Uterus (tissue), 4 donors: ENCODE measurements around the gene RBMS1. TPM values are rescaled to one million over a fixed set of nuclear protein-coding genes. Genes with fewer than 3 reads are reported as not detected.

ENCODE experiments used
- DNase-seq, 2 donors: peaks; one replicate each; pipeline ENCODE4 v3.0.0-alpha.2; 2019 to 2020
- H3K27ac ChIP-seq, 2 donors: fragments of 200-600 bp; sonication (generic); 1 replicate in 1 of 2; 2 replicates in 1 of 2; pipeline ENCODE4 v1.5.1; 2016 to 2018
- H3K27me3 ChIP-seq, 2 donors: fragments of 200-600 bp; sonication (generic); one replicate each; pipeline ENCODE4 v1.5.1; 2018 to 2019; ENCODE audit warnings: control low read depth in 1 of 2
- H3K36me3 ChIP-seq, 2 donors: fragments of 200-600 bp; sonication (generic); one replicate each; pipeline ENCODE4 v1.5.1; 2019; ENCODE audit warnings: control low read depth in 1 of 2
- H3K4me1 ChIP-seq, 2 donors: fragments of 200-600 bp; sonication (generic); one replicate each; pipeline ENCODE4 v1.5.1; 2018 to 2019; ENCODE audit warnings: control low read depth in 1 of 2
- H3K4me3 ChIP-seq, 2 donors: fragments of 200-600 bp; sonication (generic); 1 replicate in 1 of 2; 2 replicates in 1 of 2; pipeline ENCODE4 v1.5.1; 2018 to 2019; ENCODE audit warnings: mild to moderate bottlenecking in 1 of 2
- H3K9me3 ChIP-seq, 2 donors: fragments of 200-600 bp; sonication (generic); one replicate each; pipeline ENCODE4 v1.5.1; 2019; ENCODE audit warnings: control low read depth in 1 of 2
- POLR2A ChIP-seq, 2 donors: fragments of 450-650 bp; IDR thresholded peaks; one replicate each; pipeline ENCODE4 v1.6.1; 2016; ENCODE audit warnings: antibody characterized with exemption in 2 of 2, mild to moderate bottlenecking in 1 of 2, moderate library complexity in 1 of 2
- intact Hi-C: fragments of 100-400 bp; cut with DNase I; formaldehyde crosslinking; loops from one replicate; pipeline ENCODE4 v1.15.1; 2023; ENCODE audit warnings: low total_unique reads
- total RNA-seq, 4 donors: library from RNA; depleted of rRNA in 3 of 4; stranded (reverse); fragments of >200 nt in 3 of 4; gene quantifications; one replicate each; pipeline versions ENCODE4 v1.1.0 to v1.2.4, GENCODE V29; 2014 to 2023
- TF ChIP-seq, protein P1 (sequence below), 4 experiments: fragments of 200-600 bp in 2 of 4; fragments of 450-650 bp in 2 of 4; sonication (generic) in 2 of 4; IDR thresholded peaks; one replicate each; pipeline ENCODE4 v1.5.1; 2016 to 2019; ENCODE audit warnings: antibody characterized with exemption in 4 of 4, mild to moderate bottlenecking in 2 of 4, moderate library complexity in 1 of 4
- donor health status: DM: yes; HTN: yes; CAD: no.

RBMS1 gene
- total RNA-seq, 4 donors from 2014 or later = 30.5 to 149 (median 88.9) TPM

DNA sequence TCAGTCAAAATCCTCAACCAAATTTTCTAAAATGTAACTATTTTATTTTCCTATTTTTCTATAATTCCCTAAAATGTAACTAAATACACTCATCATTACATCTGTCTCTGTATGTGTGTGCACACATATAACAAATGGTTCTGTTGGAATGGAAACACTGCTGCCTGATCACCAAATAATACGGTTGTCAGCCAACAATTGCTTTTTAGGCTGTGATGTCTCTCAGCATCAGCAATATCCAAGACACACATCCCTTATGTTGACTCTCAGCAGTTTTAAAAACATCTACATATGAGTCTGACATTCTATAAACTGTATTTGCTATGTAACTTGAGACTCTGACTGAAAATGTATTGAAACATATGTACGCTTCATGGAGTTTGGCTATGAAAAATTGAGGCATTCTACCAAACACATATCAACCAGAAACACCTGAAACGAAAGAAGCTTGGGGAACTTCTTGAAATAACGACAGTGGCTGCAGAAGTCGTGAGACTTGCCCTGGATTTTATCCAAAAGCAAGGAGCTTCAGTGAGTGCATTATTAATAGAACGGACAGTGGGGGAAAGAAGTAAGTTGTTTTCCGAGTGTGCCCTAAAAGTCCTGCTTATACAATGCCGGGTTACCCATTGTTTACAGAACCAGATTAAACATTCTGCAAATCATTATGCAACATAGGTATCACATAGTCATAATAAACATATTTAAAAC is 183.3 kb downstream of the RBMS1 start:
- intact Hi-C loops = no loop called here
- Histone ChIP-seq H3K4me1 (no peaks in the 10 kb centered on the region), H3K27ac (peak overlapping the region in 1 of 2 donors; percentile 23), H3K9me3 (no peaks in the 10 kb centered on the region), H3K36me3 (no peaks in the 10 kb centered on the region), H3K4me3 (no peak overlapping the region), H3K27me3 (no peaks in the 10 kb centered on the region)
- no peak for DNase-seq
- TF ChIP-seq, protein P1, sequence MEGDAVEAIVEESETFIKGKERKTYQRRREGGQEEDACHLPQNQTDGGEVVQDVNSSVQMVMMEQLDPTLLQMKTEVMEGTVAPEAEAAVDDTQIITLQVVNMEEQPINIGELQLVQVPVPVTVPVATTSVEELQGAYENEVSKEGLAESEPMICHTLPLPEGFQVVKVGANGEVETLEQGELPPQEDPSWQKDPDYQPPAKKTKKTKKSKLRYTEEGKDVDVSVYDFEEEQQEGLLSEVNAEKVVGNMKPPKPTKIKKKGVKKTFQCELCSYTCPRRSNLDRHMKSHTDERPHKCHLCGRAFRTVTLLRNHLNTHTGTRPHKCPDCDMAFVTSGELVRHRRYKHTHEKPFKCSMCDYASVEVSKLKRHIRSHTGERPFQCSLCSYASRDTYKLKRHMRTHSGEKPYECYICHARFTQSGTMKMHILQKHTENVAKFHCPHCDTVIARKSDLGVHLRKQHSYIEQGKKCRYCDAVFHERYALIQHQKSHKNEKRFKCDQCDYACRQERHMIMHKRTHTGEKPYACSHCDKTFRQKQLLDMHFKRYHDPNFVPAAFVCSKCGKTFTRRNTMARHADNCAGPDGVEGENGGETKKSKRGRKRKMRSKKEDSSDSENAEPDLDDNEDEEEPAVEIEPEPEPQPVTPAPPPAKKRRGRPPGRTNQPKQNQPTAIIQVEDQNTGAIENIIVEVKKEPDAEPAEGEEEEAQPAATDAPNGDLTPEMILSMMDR (IDR thresholded peaks at IDR 0.05) = no peak
- TF ChIP-seq POLR2A (IDR thresholded peaks at IDR 0.05) = no peak

DNA sequence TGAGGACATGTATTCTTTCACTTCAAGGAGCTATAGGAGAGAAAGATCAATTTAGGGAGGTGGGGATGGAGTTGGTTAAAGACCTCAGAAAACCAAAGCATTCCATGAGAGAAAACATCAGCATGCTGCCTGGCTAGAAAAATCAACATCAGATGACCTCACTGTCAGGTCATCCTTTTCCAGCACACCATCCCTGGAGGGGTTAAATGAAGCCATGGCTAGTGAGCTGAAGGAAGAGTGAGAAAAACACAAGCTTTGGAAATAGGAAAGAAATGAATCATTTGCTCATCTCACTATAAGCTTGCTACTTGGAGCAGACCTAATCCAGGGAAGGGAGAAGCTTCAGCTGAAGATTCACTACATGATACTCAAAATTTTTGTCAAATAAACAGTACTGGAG is 184.0 kb downstream of the RBMS1 start:
- no peak overlapping the region for H3K27ac ChIP-seq
- no peaks in the 10 kb centered on the region for H3K4me1 ChIP-seq
- no peaks in the 10 kb centered on the region for H3K27me3 ChIP-seq
- no peaks in the 10 kb centered on the region for H3K36me3 ChIP-seq
- TF ChIP-seq, protein P1 (IDR thresholded peaks at IDR 0.05) = no peak
- no peak for TF ChIP-seq POLR2A (IDR thresholded peaks at IDR 0.05)
- no peak overlapping the region for H3K4me3 ChIP-seq
- no peaks in the 10 kb centered on the region for H3K9me3 ChIP-seq
- intact Hi-C loops = no loop called here
- no peak for DNase-seq

DNA sequence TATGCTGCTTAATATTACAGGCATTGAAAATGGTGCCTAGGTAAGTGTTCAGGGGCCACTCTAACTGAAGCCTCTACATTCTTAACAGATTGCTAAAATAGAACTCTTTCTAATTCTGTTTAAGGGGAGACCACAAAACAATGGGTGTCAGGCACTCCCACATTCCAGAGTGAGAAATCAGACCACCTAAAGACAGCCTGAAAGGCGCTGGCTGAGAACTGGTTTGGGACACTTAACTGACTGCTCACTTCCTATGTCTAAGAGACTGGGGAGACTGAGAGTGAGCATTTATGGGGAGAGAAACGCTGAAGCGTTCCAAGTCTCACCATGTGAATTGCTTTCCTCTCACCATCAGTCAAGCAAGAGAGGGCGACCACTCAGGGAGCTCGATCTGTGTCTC is 184.7 kb downstream of the RBMS1 start:
- Histone ChIP-seq H3K4me3 (no peak overlapping the region), H3K4me1 (no peaks in the 10 kb centered on the region), H3K27ac (peak overlapping the region in 1 of 2 donors; percentile 83), H3K36me3 (no peaks in the 10 kb centered on the region), H3K9me3 (no peaks in the 10 kb centered on the region), H3K27me3 (no peaks in the 10 kb centered on the region)
- no peak for DNase-seq
- TF ChIP-seq, protein P1 (IDR thresholded peaks at IDR 0.05) = no peak
- intact Hi-C loops = no loop called here

DNA sequence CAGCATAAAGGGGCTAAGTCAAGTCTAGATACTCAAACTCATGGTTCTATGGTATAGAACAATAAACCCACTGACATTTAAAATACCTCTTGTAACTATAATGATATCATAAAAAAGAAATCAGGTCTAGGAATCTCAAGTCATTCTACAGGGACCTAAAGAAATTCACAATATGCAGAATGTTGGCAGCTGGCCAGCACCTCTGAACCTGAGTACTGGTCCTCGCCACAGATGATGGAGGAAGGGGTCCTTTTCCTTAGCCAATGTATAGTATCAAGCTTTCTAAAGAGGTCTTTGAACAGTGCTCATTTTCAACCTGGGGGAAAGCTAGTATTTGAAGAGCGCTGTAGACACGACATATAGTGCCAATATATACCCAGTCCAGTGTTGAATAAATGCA is 185.1 kb downstream of the RBMS1 start:
- Histone ChIP-seq H3K4me1 (no peaks in the 10 kb centered on the region), H3K27me3 (no peaks in the 10 kb centered on the region), H3K27ac (peak overlapping the region in 1 of 2 donors; percentile 83), H3K4me3 (no peak overlapping the region), H3K9me3 (no peaks in the 10 kb centered on the region), H3K36me3 (no peaks in the 10 kb centered on the region)
- TF ChIP-seq, protein P1 (IDR thresholded peaks at IDR 0.05) = no peak
- TF ChIP-seq POLR2A (IDR thresholded peaks at IDR 0.05) = no peak
- intact Hi-C loops = no loop called here
- DNase-seq = no peak

DNA sequence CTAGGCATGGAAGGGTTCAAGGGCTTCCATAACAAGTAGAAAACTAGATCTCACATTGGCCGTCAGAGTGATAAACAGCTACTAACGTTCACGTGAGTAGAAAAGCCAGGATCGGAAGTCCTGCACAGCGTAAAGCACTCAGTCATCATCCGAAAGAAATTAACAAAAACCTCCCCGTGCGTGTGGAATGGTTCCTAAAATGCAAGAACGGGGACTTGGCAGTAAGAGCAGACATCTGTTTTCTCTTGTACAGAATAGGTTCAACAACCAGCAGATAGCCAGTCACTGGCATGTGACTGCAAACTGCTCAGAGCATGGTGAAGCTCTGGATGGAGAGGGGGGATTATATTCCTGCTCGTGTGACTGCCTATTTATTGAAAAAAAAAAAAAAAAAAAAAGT is 186.6 kb downstream of the RBMS1 start:
- Histone ChIP-seq H3K4me3 (no peak overlapping the region), H3K27me3 (no peaks in the 10 kb centered on the region), H3K9me3 (no peaks in the 10 kb centered on the region), H3K27ac (peak overlapping the region; percentile 62 to 83), H3K36me3 (no peaks in the 10 kb centered on the region), H3K4me1 (no peaks in the 10 kb centered on the region)
- TF ChIP-seq POLR2A (IDR thresholded peaks at IDR 0.05) = no peak
- peak; percentile 51 to 70 for DNase-seq
- intact Hi-C loops = no loop called here
